M059J (cell line): Measurements from ENCODE around the gene VSIG1. TPM values are rescaled to one million over a fixed set of nuclear protein-coding genes. Genes with fewer than 3 reads are reported as not detected.

Source experiments
- DNase-seq: peaks from one replicate; pipeline ENCODE4 v3.0.0-alpha.2; 2012; ENCODE audit warnings: low read depth
- total RNA-seq: library from RNA; depleted of rRNA; stranded (reverse); fragments of >200 nt; shearing (Covaris generic); gene quantifications from 2 replicates; pipeline ENCODE4 v1.2.3, GENCODE V29; 2014

Gene VSIG1
- total RNA-seq, 1 experiment from 2014 or later: 0.15 TPM

GRCh38 chrX:108064613-108065012, 19.7 kb downstream of the VSIG1 start:
- DNase-seq: no peak

- no peak for DNase-seq
Measured at GRCh38 chrX:108068121-108068520, 23.3 kb downstream of the VSIG1 start.

DNA sequence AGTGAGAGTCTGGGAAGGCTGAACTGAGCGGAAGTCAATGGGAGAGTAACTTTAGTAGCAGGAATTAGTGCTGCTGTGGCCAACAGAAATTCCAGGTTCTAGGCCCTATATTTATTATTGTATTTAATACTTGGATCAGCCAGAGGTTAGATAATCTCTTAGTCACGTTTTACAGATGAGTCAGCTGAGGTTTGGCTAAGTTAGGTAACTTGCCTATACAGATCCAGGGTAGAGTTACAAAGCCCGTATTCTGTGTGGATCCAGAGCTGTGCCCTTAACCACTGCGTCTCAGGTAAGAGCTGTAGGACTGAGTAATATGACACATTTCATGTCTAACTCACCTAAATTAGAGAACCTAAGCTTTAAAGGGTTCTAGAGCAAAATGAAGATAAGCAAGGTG, 26.0 kb downstream of the VSIG1 start:
- DNase-seq: peak; percentile 84

DNA sequence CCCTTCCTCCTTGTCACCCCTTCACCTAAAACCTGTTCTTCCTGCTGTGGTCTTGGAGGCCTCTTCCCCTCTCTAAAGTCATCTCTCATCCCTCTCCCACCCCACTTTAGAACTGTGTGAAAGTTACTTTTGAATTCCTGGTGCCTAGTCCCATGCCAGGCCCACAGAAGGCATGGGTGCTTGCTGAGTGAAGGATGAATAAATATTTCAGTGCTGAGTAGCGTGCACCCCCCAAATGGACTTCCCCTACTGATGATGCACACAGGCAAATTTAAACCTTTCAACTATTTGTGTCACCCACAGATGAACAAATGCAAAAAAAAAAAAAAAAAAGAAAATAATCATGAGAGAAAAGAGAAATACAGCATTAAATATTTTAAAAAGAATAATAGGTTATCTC, 26.7 kb downstream of the VSIG1 start:
- DNase-seq: no peak

- DNase-seq: peak; percentile 84
Measured at GRCh38 chrX:108072746-108073145, 27.9 kb downstream of the VSIG1 start.

- no peak for DNase-seq
Measured at GRCh38 chrX:108081110-108081509, 36.2 kb downstream of the VSIG1 start.

DNA sequence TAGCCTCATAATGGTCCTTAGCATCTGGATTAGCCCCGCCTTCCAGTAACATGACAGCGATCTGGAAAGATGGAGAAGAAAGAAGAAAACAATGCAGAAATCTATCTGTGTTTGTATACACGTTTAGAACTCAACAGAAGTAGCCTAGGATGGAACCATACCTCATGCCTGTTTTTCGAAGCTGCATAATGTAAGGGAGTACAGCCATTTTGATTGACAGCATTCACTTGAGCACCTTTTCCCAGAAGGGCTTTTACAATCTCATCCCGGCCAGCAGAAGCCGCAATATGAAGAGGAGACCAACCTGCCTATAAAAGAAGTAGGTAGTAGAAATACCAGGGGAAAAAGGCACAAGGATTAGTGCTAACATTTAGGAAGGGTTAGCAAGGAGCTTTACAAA, 42.9 kb downstream of the VSIG1 start:
- no peak for DNase-seq

- DNase-seq: no peak
Measured at GRCh38 chrX:108088511-108088910, 43.6 kb downstream of the VSIG1 start.

DNA sequence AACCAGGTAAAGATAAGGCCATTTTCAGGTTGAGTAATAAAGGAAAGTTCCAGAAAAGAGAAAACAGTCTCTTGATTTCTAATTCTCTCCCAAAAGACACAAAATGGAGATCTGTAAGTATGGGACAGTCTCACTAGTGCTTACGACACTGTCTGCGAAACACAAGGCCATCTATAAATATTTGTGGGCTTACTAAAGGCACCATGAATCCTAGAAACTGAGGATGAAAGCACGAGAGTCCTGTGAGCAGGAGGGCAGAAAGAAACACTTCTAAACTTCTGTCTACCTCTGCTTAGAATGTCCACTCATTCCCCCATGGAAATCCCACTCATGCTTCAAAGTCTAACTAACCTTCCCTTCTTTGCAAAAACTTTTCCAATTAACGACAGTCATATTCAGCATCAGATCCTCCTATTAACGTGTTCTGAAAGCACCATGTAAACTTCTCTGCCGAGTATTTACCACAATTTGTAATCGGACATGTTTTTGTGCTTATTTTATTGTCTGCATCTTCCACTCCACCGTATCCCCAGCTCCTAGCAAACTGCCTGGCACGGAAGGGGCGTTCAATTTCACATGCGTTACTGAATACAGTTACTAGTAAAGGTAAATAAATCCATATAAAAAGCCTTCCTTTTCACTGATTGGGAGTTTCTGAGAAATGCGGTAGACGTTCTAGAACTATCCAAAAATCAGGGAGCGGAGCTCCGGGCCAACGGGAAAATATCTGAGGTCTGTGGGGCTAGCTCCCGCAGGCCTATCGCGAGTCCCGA, 45.8 kb downstream of the VSIG1 start:
- DNase-seq: peak; percentile 51

DNA sequence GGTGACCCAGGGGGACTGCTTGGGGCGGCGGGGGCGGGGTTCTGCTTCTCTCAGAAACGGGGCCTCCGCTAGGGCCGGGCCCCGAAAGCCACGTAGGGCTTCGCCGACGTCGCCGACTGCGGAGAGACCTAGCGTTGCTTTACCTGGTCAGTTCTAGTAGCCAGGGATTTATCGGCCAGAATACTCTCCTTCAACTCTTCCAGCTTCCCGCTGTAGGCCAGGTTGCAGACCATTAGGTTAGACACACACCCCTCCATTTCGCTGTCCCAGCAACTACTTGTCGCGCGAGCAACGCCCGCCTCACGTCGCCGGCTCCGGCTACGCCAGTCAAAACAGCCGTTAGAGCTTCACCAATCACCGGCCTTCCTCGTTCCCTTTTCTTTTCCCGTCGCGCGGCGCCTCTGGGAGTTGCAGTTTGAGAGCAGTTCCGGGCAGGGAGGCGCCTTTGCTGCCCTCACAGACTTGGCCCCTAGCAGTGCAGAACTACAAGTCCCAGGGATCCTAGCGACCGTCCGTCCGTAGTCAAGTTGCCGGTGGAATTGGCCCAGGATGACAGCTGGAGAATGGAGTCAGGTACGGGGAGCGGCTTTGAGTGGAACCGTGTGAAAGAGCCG, 46.5 kb downstream of the VSIG1 start, which contains the start of the genes ATG4A and PSMD10:
Gene ATG4A (plus strand): TSS at position 515 of the 614 bp plus-strand sequence. CDS start 49 bp downstream, at position 564.
Gene PSMD10 (minus strand): TSS at position 279 of the 614 bp plus-strand sequence. CDS start 22 bp downstream, at position 257.
- DNase-seq: peak; percentile 98

GRCh38 chrX:108091878-108092291, 47.0 kb downstream of the VSIG1 start:
- peak; percentile 34 for DNase-seq

- DNase-seq: peak; percentile 46
Measured at GRCh38 chrX:108097380-108097779, 52.5 kb downstream of the VSIG1 start.

DNA sequence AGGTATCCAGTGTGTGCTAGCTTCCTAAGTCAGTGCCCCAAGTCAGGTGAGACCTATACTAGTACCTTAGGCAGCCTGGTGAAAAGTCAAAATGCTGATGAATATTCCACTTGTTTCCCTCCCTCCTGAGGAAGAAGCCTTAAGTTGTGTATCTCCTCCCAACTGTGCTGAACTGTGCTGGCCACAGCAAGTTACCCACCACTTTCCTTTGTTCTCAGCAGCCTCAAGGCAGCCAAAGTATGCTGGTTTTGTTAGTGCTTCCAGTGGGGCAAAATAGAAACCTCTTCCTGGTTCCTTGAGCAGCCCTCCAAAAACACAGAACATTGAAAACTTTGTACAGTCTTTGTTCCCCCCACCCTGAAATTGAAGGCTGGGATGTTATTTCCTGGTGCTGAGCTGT, 60.6 kb downstream of the VSIG1 start:
- DNase-seq: no peak

GRCh38 chrX:108114541-108114940, 69.7 kb downstream of the VSIG1 start:
- DNase-seq: no peak

DNA sequence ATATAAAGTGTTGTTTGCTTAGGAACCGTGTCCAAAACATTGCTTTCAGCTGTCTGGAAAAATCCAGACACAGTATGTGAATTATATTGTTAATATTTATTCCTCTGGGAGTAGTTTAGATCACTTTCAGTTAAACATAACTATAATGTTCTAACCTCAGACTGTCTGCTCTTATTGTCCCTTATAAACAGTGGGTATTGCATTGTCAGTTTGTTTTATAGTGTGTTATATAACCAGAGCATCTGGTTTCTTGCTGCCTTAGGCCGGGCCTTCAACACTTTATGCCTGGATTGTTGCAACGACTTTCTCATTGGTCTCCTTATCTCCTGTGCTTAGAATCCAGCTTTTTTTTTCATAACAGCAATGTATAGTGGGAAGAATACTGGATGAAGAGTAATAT, 73.1 kb downstream of the VSIG1 start:
- DNase-seq: no peak

DNA sequence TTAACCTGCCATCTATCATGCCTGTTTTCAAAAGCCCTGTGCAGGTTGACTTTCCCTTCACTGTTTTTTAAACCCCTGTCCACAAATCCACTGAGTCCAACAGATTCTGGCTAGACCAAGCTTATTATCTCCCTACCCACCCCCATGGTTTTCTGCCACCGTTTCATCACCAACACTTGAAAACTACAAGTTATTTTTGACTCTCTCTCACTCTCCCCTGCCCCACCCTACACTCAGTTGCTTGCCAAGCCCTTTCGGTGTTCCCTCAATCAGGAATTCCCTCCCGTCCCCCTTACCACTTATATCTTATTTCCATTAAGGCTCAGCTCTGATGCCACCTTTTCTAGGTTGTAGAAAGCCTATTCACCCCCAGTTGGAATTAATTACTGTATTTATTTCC, 76.4 kb downstream of the VSIG1 start:
- no peak for DNase-seq

- DNase-seq: peak; percentile 8
Measured at GRCh38 chrX:108122748-108123147, 77.9 kb downstream of the VSIG1 start.

DNA sequence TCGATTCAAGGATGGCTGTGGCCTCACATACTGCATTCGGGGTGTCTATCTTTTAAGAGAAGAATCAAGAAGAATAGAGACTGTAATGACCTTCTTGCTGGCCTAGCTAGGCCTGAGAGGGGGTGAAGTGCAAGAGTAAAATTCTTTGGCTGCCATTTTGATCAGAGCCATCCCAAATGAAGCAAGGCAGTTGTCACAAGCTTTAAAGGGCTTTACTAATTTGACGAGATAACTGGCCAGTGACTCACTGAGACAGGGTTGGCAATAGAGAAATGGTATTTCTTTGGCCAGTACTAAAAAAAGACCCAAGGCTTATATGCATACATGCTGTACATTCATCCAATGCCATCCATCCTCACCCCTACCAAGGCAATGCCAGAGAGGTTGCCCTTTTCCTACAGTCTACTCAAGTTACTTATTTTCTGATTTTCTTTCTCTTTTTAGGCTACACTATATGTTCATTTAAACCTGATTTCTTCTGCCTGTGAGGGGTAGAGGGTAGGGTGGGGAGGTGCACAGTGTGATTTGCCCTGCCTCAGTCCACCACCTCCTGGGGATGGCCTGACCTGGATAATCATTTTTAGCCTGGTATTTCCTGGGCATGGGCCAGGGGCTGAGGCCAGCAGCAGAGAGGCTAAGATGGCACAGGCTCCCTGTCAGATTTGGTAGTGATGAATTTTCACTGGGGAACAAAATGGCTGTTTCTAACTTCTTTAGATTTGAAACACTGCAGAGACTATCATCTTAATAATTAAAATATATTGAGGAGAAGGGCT, 78.9 kb downstream of the VSIG1 start:
- DNase-seq: peak; percentile 4

DNA sequence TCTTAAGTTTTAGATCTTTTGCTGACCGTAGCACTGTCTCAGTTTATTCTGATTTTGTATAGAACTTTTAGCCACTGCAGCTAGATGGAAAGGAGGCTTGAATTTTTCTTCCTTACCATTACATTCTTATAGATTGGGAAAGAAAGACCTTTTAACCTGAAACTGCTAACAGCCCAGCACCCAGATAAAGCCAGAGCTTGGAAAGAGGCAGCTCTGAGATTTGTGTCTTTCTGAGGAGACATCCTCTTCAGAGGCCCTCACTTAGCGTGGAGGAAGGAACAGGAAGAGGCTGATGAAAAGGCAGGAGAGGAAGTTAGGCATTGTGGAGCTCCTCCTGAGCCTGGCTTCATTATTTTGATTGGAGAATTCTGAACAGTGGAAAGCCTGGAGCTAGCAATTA, 81.8 kb downstream of the VSIG1 start:
- DNase-seq: no peak

GRCh38 chrX:108127152-108127551, 82.3 kb downstream of the VSIG1 start:
- no peak for DNase-seq
